Activated CD4-positive, alpha-beta memory T cell treated with anti-CD3 and anti-CD28 coated beads, Interleukin-2, amount 10 ng/mL, durations not matched to agents 7 days and 5 days (primary cell): ENCODE results near the gene CTDSP2. TPM values are rescaled to one million over a fixed set of nuclear protein-coding genes. Genes with fewer than 3 reads are reported as not detected.
"Not testable (repeated sequence)": the region's sequence is repeated elsewhere in the genome, so short reads cannot be mapped to it uniquely, and the experiment has no call there.

Experiments
- CTCF ChIA-PET: fragments of 350-600 bp; sonication (Branson Sonifier 250); formaldehyde crosslinking; loops from one replicate; lab custom pipeline; 2021; ENCODE audit warnings: antibody characterized with exemption, inconsistent platforms; lab: Charles Lee
- POLR2A ChIA-PET: fragments of 350-600 bp; sonication (Branson Sonifier 250); formaldehyde crosslinking; loops from one replicate; lab custom pipeline; 2021; ENCODE audit warnings: antibody characterized with exemption; lab: Charles Lee
- DNase-seq: peaks from one replicate; pipeline ENCODE4 v3.0.0-alpha.2; 2020
- H3K27ac Mint-ChIP-seq: one replicate; pipeline ENCODE4 v1.8.0; 2021; ENCODE audit warnings: mild to moderate bottlenecking, mixed read lengths
- H3K27me3 Mint-ChIP-seq: one replicate; pipeline ENCODE4 v1.8.0; 2021; ENCODE audit warnings: mixed read lengths
- H3K36me3 Mint-ChIP-seq: one replicate; pipeline ENCODE4 v1.8.0; 2021; ENCODE audit warnings: low read depth, mixed read lengths
- H3K4me1 Mint-ChIP-seq: one replicate; pipeline ENCODE4 v1.8.0; 2021; ENCODE audit warnings: mixed read lengths
- H3K4me3 Mint-ChIP-seq: one replicate; pipeline ENCODE4 v1.8.0; 2021; ENCODE audit warnings: mild to moderate bottlenecking, mixed read lengths
- H3K9me3 Mint-ChIP-seq: one replicate; pipeline ENCODE4 v1.8.0; 2021; ENCODE audit warnings: mixed read lengths
- total RNA-seq, 2 experiments: library from RNA; stranded (reverse); gene quantifications; one replicate each; pipeline ENCODE4 v1.2.3, GENCODE V29; 2021

The CTDSP2 gene
- total RNA-seq, 2 experiments from 2014 or later, result 137 to 141 TPM

GRCh38 chr12:57888409-57889157, 42.1 kb upstream of the CTDSP2 start:
- peaks cover 3% of the 10 kb centered on the region for H3K36me3 Mint-ChIP-seq
- DNase-seq, result peak; percentile 42
- no peaks in the 10 kb centered on the region for H3K9me3 Mint-ChIP-seq
- peaks cover 15% of the 10 kb centered on the region for H3K4me1 Mint-ChIP-seq
- peak overlapping the region; percentile 41 for H3K27ac Mint-ChIP-seq
- ChIA-PET POLR2A (interaction anchor here (0.7 to 1.8 kb wide), 5 partner anchors 8 to 23 kb away, joined by 3 to 5 read pairs (median 4); no protein-coding TSS in a partner anchor), CTCF (interaction anchor here (0.9 to 1.7 kb wide), 4 partner anchors 8 to 56 kb away, joined by 3 to 5 read pairs (median 4); no protein-coding TSS in a partner anchor)
- no peak overlapping the region for H3K4me3 Mint-ChIP-seq
- peaks cover 6% of the 10 kb centered on the region for H3K27me3 Mint-ChIP-seq

GRCh38 chr12:57887631-57888408, 41.3 kb upstream of the CTDSP2 start:
- Mint-ChIP-seq H3K36me3 (peaks cover 3% of the 10 kb centered on the region), H3K4me1 (peaks cover 15% of the 10 kb centered on the region), H3K9me3 (no peaks in the 10 kb centered on the region), H3K27ac (no peak overlapping the region), H3K4me3 (no peak overlapping the region), H3K27me3 (peaks cover 10% of the 10 kb centered on the region)
- ChIA-PET POLR2A (interaction anchor here (0.7 to 1.7 kb wide), 4 partner anchors 9 to 22 kb away, joined by 3 to 5 read pairs (median 4); no protein-coding TSS in a partner anchor), CTCF (interaction anchor here (1.3 to 1.7 kb wide), 3 partner anchors 7 to 56 kb away, joined by 4 to 5 read pairs (median 4); no protein-coding TSS in a partner anchor)
- no peak for DNase-seq

- H3K36me3 Mint-ChIP-seq, H3K27ac Mint-ChIP-seq, H3K4me3 Mint-ChIP-seq, DNase-seq, CTCF ChIA-PET, H3K9me3 Mint-ChIP-seq: not testable (repeated sequence)
- peaks cover 15% of the 10 kb centered on the region for H3K4me1 Mint-ChIP-seq
- POLR2A ChIA-PET, result interaction anchor here (1.6 kb wide), 1 partner anchor 10 kb away, joined by 3 read pairs; no protein-coding TSS in a partner anchor
- H3K27me3 Mint-ChIP-seq, result peaks cover 10% of the 10 kb centered on the region
These were observed 40.4 kb upstream of the CTDSP2 start for GRCh38 chr12:57886964-57887363.

- ChIA-PET POLR2A (no interaction called here), CTCF (no interaction called here)
- Mint-ChIP-seq H3K9me3 (no peaks in the 10 kb centered on the region), H3K4me3 (no peak overlapping the region), H3K4me1 (peaks cover 15% of the 10 kb centered on the region), H3K27ac (no peak overlapping the region), H3K36me3 (peaks cover 3% of the 10 kb centered on the region), H3K27me3 (peaks cover 10% of the 10 kb centered on the region)
- DNase-seq, result no peak
These were observed 40.0 kb upstream of the CTDSP2 start for GRCh38 chr12:57886542-57886941.

DNA sequence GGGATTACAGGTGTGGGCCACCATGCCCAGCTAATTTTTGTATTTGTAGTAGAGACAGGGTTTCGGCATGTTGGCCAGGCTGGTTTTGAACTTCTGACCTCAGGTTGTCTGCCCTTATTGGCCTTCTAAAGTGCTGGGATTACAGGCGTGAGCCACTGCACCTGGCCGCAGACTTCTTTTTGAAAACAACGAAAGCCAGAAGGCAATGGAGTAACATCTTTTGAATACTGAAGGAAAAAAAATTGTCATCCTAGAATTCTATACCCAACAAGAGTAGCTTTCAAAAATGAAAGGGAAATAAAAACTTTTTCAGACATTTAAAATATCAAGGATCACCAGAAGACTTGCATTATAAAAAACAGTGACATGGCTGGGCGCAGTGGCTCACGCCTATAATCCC, 38.7 kb upstream of the CTDSP2 start:
- peaks cover 8% of the 10 kb centered on the region for H3K27me3 Mint-ChIP-seq
- CTCF ChIA-PET, result no interaction called here

GRCh38 chr12:57883700-57884099, 37.2 kb upstream of the CTDSP2 start:
- H3K36me3 Mint-ChIP-seq, result peaks cover 3% of the 10 kb centered on the region

More for the DNA sequence above, 38.7 kb upstream of the CTDSP2 start:
- DNase-seq, result no peak
- H3K27ac Mint-ChIP-seq, result no peak overlapping the region
- H3K9me3 Mint-ChIP-seq, result no peaks in the 10 kb centered on the region
- POLR2A ChIA-PET, result no interaction called here
- H3K4me3 Mint-ChIP-seq, result no peak overlapping the region
- peaks cover 15% of the 10 kb centered on the region for H3K4me1 Mint-ChIP-seq
- peaks cover 3% of the 10 kb centered on the region for H3K36me3 Mint-ChIP-seq

DNA sequence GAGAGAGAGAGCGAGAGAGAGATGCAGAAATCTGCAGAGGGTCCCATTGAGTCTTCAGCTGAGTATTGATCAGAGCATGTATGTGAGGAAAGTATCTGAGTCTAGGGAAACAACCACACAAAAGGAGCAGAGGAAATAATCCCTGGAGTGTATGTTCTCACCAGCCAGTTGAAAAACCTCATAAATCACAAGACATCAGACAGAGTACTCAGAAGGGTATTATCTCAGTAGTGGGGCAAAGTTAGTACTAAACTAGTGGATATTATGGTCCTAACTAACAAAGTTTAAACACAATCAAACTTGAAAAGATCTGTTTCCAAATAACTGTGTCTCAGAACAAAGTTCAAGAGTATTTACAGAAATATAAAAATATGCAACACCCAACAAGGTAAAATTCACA, 36.5 kb upstream of the CTDSP2 start:
- Mint-ChIP-seq H3K36me3 (peaks cover 3% of the 10 kb centered on the region), H3K9me3 (no peaks in the 10 kb centered on the region), H3K4me1 (peaks cover 6% of the 10 kb centered on the region), H3K4me3 (no peak overlapping the region), H3K27ac (no peak overlapping the region), H3K27me3 (peaks cover 5% of the 10 kb centered on the region)
- CTCF ChIA-PET, result interaction anchor here (1.1 kb wide), 1 partner anchor 22 kb away, joined by 4 read pairs; no protein-coding TSS in a partner anchor
- POLR2A ChIA-PET, result interaction anchor here (1.2 to 1.5 kb wide), 2 partner anchors 16 to 36 kb away, joined by 3 to 5 read pairs; partner anchors contain the start of gene CTDSP2
- no peak for DNase-seq

More at GRCh38 chr12:57883700-57884099, 37.2 kb upstream of the CTDSP2 start:
- no peak overlapping the region for H3K27ac Mint-ChIP-seq
- no peak for DNase-seq
- H3K9me3 Mint-ChIP-seq, result no peaks in the 10 kb centered on the region
- no peak overlapping the region for H3K4me3 Mint-ChIP-seq
- peaks cover 5% of the 10 kb centered on the region for H3K27me3 Mint-ChIP-seq
- POLR2A ChIA-PET, result interaction anchor here (1.2 kb wide), 1 partner anchor 15 kb away, joined by 5 read pairs; no protein-coding TSS in a partner anchor
- H3K4me1 Mint-ChIP-seq, result peaks cover 12% of the 10 kb centered on the region
- CTCF ChIA-PET, result interaction anchor here (1.1 kb wide), 1 partner anchor 21 kb away, joined by 4 read pairs; no protein-coding TSS in a partner anchor

DNA sequence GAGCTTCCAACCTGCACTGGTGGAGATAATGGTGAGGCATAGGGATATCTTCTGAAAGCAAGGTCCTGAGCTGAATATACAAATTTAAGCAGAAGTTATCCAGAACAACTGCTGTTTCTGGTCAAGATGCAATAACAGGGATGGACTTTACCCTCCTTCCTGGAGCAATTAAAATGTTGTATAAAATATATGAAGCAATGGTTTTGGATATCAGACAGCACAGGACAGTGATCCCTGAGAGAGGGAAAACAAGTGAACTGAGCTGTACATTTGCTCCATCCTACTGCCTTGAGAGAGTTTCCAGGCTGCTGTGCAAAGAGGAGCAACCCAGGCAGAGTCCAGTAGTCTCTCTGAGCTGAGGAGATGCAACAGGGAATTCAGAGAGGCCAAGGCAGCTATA, 36.0 kb upstream of the CTDSP2 start:
- H3K9me3 Mint-ChIP-seq, result no peaks in the 10 kb centered on the region
- H3K27ac Mint-ChIP-seq, result no peak overlapping the region
- peaks cover 3% of the 10 kb centered on the region for H3K4me1 Mint-ChIP-seq
- peaks cover 3% of the 10 kb centered on the region for H3K36me3 Mint-ChIP-seq
- ChIA-PET POLR2A (interaction anchor here (1.5 kb wide), 1 partner anchor 36 kb away, joined by 3 read pairs; the partner anchor contains the start of gene CTDSP2), CTCF (no interaction called here)
- no peak for DNase-seq
- no peak overlapping the region for H3K4me3 Mint-ChIP-seq
- H3K27me3 Mint-ChIP-seq, result peaks cover 5% of the 10 kb centered on the region

DNA sequence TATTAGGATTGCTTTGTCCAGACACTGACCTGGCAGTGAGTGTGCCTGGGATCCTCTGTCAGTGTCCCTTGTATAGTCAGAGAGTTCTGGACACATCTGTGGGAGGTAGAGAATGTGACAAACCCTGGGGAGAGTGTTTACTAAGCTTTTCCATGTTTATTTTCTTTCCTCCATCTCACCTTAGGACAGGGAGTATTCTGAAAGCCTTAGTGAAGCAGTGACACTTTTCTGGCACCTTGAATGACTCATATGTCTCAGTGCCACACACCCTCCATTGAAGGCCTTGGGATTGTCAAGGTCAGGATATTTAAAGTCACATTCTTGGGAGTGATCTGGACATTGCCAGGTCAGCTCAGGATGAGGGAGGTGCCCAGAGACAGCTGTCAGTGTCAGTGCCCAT, 34.9 kb upstream of the CTDSP2 start:
- CTCF ChIA-PET, result interaction anchor here (0.9 kb wide), 1 partner anchor 37 kb away, joined by 3 read pairs; no protein-coding TSS in a partner anchor

DNA sequence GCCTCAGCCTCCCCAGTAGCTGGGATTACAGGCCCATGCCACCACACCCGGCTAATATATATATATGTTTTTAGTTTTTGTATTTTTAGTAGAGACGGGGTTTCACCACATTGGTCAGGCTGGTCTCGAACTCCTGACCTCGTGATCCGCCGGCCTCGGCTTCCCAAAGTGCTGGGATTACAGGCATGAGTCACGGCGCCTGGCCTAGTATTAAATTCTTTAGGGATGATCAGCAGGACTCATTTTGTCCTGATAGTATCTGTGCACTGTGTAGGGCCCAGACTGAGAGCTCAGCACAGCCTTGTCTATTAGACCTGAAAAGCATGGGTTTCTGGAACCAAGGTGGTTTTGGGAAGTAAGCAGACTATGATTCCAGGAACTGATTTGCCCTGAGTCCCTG, 34.5 kb upstream of the CTDSP2 start:
- CTCF ChIA-PET, result interaction anchor here (0.9 to 1.4 kb wide), 4 partner anchors 8 to 36 kb away, joined by 3 to 4 read pairs (median 4); no protein-coding TSS in a partner anchor
- H3K4me1 Mint-ChIP-seq, DNase-seq, POLR2A ChIA-PET, H3K27me3 Mint-ChIP-seq, H3K4me3 Mint-ChIP-seq, H3K9me3 Mint-ChIP-seq, H3K27ac Mint-ChIP-seq, H3K36me3 Mint-ChIP-seq: not testable (repeated sequence)

More for the DNA sequence above, 34.9 kb upstream of the CTDSP2 start:
- Mint-ChIP-seq H3K4me3 (no peak overlapping the region), H3K27ac (no peak overlapping the region), H3K36me3 (peaks cover 3% of the 10 kb centered on the region), H3K9me3 (no peaks in the 10 kb centered on the region), H3K27me3 (peaks cover 5% of the 10 kb centered on the region), H3K4me1 (peaks cover 2% of the 10 kb centered on the region)
- POLR2A ChIA-PET, result interaction anchor here (1.0 kb wide), 1 partner anchor 16 kb away, joined by 4 read pairs; no protein-coding TSS in a partner anchor
- DNase-seq, result no peak

- Mint-ChIP-seq H3K9me3 (no peaks in the 10 kb centered on the region), H3K27me3 (peaks cover 5% of the 10 kb centered on the region), H3K4me3 (no peak overlapping the region), H3K36me3 (no peaks in the 10 kb centered on the region), H3K4me1 (peaks cover 5% of the 10 kb centered on the region), H3K27ac (no peak overlapping the region)
- no peak for DNase-seq
- ChIA-PET CTCF (interaction anchor here (0.9 kb wide), 1 partner anchor 13 kb away, joined by 3 read pairs; no protein-coding TSS in a partner anchor), POLR2A (interaction anchor here (1.1 to 1.3 kb wide), 2 partner anchors 17 to 21 kb away, joined by 3 to 4 read pairs; no protein-coding TSS in a partner anchor)
These were observed 31.3 kb upstream of the CTDSP2 start for GRCh38 chr12:57877876-57878275.
